Calu3 (cell line): ENCODE data around the gene ABHD10. TPM values are rescaled to one million over a fixed set of nuclear protein-coding genes. Genes with fewer than 3 reads are reported as not detected.

Source experiments
- BruUV-seq: library from RNA; stranded (reverse); fragments of 400-500 nt; replicated peaks from 2 replicates; lab custom pipeline; 2021; lab: Mats Ljungman, UMichigan
- CTCF ChIA-PET: fragments of 300-600 bp; sonication (Branson Sonifier 250); formaldehyde crosslinking; loops from one replicate; lab custom pipeline; 2022; ENCODE audit warnings: antibody characterized with exemption; lab: Charles Lee
- DNase-seq: peaks from one replicate; pipeline ENCODE4 v3.0.0; 2022
- H3K27ac Mint-ChIP-seq: one replicate; pipeline ENCODE4 v1.8.0; 2022; ENCODE audit warnings: mixed read lengths; ENCODE audit not compliant: unreplicated experiment
- H3K27me3 Mint-ChIP-seq: one replicate; pipeline ENCODE4 v1.8.0; 2022; ENCODE audit warnings: mixed read lengths; ENCODE audit not compliant: unreplicated experiment
- H3K36me3 Mint-ChIP-seq: one replicate; pipeline ENCODE4 v1.8.0; 2022; ENCODE audit warnings: mild to moderate bottlenecking, moderate library complexity, mixed read lengths; ENCODE audit not compliant: insufficient read depth, unreplicated experiment
- H3K4me1 Mint-ChIP-seq: one replicate; pipeline ENCODE4 v1.8.0; 2022; ENCODE audit warnings: mild to moderate bottlenecking, low read depth, mixed read lengths; ENCODE audit not compliant: unreplicated experiment
- H3K4me3 Mint-ChIP-seq: one replicate; pipeline ENCODE4 v1.8.0; 2022; ENCODE audit warnings: mild to moderate bottlenecking, low read depth, moderate library complexity, mixed read lengths; ENCODE audit not compliant: unreplicated experiment
- H3K9me3 Mint-ChIP-seq: one replicate; pipeline ENCODE4 v1.8.0; 2022; ENCODE audit warnings: low read depth, mixed read lengths; ENCODE audit not compliant: unreplicated experiment
- intact Hi-C: fragments of 100-400 bp; cut with micrococcal nuclease; formaldehyde crosslinking; loops from one replicate; pipeline ENCODE4 v1.10.0; 2022; ENCODE audit not compliant: unreplicated experiment
- total RNA-seq: library from RNA; stranded (reverse); gene quantifications from 2 replicates; pipeline ENCODE4 v1.2.3, GENCODE V29; 2022
- TF ChIP-seq, protein P1 (sequence below): fragments of 200-600 bp; IDR thresholded peaks from one replicate; pipeline ENCODE4 v1.8.0; 2022; ENCODE audit warnings: antibody characterized with exemption; ENCODE audit not compliant: unreplicated experiment

ABHD10 gene
- total RNA-seq, 1 experiment from 2014 or later, result 26.4 TPM

DNA sequence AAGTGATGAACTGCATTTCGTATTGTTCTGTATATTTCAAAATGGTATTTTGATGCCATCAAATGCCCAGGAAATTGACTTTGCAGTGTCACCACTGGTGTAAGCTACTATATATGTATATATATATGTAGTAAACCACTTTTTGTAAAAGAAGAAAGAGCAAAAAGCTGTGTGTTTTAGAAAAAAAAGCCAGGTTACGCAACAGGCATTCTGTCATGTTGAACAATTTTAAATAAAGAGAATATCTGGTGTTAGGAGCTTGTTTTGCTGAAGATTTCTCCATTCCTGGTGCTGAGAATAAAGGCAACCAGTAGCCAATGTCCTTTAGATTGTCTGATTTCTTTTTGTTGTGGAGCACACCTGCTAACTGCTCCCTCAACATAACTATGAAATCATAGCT, 3.7 kb upstream of the ABHD10 start:
- intact Hi-C loops, result no loop called here
- no peak overlapping the region for H3K27ac Mint-ChIP-seq
- TF ChIP-seq, protein P1, sequence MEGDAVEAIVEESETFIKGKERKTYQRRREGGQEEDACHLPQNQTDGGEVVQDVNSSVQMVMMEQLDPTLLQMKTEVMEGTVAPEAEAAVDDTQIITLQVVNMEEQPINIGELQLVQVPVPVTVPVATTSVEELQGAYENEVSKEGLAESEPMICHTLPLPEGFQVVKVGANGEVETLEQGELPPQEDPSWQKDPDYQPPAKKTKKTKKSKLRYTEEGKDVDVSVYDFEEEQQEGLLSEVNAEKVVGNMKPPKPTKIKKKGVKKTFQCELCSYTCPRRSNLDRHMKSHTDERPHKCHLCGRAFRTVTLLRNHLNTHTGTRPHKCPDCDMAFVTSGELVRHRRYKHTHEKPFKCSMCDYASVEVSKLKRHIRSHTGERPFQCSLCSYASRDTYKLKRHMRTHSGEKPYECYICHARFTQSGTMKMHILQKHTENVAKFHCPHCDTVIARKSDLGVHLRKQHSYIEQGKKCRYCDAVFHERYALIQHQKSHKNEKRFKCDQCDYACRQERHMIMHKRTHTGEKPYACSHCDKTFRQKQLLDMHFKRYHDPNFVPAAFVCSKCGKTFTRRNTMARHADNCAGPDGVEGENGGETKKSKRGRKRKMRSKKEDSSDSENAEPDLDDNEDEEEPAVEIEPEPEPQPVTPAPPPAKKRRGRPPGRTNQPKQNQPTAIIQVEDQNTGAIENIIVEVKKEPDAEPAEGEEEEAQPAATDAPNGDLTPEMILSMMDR, result no peak
- H3K27me3 Mint-ChIP-seq, result no peaks in the 10 kb centered on the region
- DNase-seq, result no peak
- peaks cover 15% of the 10 kb centered on the region for H3K36me3 Mint-ChIP-seq
- H3K9me3 Mint-ChIP-seq, result no peaks in the 10 kb centered on the region
- BruUV-seq, result no TSS peak
- CTCF ChIA-PET, result interaction anchor here (0.7 kb wide), 1 partner anchor 14 kb away, joined by 3 read pairs; no protein-coding TSS in a partner anchor
- no peak overlapping the region for H3K4me3 Mint-ChIP-seq
- no peaks in the 10 kb centered on the region for H3K4me1 Mint-ChIP-seq

DNA sequence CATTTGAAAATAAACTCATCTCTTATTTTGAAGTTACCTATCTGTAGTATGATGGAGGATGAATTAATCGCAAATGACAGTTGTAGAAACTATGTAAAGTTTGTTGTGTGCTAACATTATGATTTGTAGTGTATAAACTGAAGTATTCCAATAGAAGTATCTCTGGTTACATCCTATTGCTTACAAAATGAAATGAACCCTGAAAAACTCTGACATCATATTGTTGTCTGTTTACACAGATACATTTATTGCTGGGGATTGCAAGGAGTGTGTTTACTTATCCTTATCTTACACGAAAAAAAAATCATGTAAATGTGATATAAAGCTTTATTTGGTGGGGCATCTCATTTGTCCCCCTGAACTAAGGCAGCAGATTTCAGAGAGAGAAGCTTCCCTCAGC, 2.6 kb upstream of the ABHD10 start:
- no TSS peak for BruUV-seq
- Mint-ChIP-seq H3K4me1 (no peaks in the 10 kb centered on the region), H3K27ac (no peak overlapping the region), H3K9me3 (no peaks in the 10 kb centered on the region), H3K4me3 (no peak overlapping the region), H3K36me3 (peaks cover 15% of the 10 kb centered on the region), H3K27me3 (no peaks in the 10 kb centered on the region)
- TF ChIP-seq, protein P1, result no peak
- DNase-seq, result no peak
- CTCF ChIA-PET, result no interaction called here
- intact Hi-C loops, result no loop called here

DNA sequence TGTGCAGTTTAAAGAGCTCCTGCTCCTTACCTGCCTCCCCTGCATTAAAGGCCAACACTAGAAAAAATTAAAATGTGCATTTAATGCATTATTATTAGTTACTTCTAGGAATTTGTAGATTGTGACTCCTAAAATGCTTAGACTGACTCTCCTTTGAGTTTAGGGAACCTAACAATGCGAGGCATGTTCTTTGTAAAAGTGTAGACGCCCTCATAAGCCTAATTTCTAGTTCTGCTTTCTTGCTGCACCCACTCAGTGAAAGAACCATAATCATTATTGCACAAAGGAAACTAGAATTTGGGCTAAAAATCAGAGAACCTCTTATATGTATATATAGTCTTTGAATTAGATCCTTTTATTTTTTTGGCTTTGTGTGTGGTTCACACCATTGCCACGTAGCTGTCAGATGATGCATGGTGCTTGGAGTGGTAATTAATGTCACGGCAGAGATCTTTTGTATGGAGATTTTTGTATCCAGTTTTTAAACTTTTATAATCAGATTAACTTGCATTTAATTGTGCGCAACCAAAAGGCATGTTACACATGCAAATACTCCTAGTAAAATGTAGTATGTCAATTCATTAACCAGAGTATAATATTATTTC, 710 bp downstream of the ABHD10 start:
- CTCF ChIA-PET, result interaction anchor here (1.0 to 1.9 kb wide), 7 partner anchors 10 to 115 kb away, joined by 3 to 12 read pairs (median 6); no protein-coding TSS in a partner anchor
- intact Hi-C loops, result no loop called here

GRCh38 chr3:111980716-111981456, 2.1 kb downstream of the ABHD10 start:
- intact Hi-C loops, result no loop called here
- TF ChIP-seq, protein P1, result no peak
- H3K4me1 Mint-ChIP-seq, result no peaks in the 10 kb centered on the region
- H3K36me3 Mint-ChIP-seq, result peaks cover 15% of the 10 kb centered on the region
- CTCF ChIA-PET, result interaction anchor here (0.6 kb wide), 2 partner anchors 59 to 184 kb away, joined by 3 to 5 read pairs; no protein-coding TSS in a partner anchor
- BruUV-seq, result no TSS peak
- no peak for DNase-seq
- no peaks in the 10 kb centered on the region for H3K27me3 Mint-ChIP-seq
- H3K9me3 Mint-ChIP-seq, result no peaks in the 10 kb centered on the region
- H3K4me3 Mint-ChIP-seq, result no peak overlapping the region
- H3K27ac Mint-ChIP-seq, result no peak overlapping the region

More for the DNA sequence above, 710 bp downstream of the ABHD10 start:
- Mint-ChIP-seq H3K4me3 (peak overlapping the region; percentile 84), H3K4me1 (no peaks in the 10 kb centered on the region), H3K27me3 (no peaks in the 10 kb centered on the region), H3K36me3 (peaks cover 15% of the 10 kb centered on the region), H3K9me3 (no peaks in the 10 kb centered on the region), H3K27ac (peak overlapping the region; percentile 70)
- no peak for DNase-seq
- TF ChIP-seq, protein P1, result no peak
- BruUV-seq, result TSS peak; percentile 44
